Left cardiac atrium (tissue), 4 donors: ENCODE results near the gene ZNF536. TPM values are rescaled to one million over a fixed set of nuclear protein-coding genes. Genes with fewer than 3 reads are reported as not detected.

Experiments
- ATAC-seq, 2 donors: fragments of 200-7000 bp; cut with Tn5 transposase; one replicate each; pipeline ENCODE4 v1.9.1; 2020; ENCODE audit warnings: mild to moderate bottlenecking in 2 of 2, moderate library complexity in 2 of 2
- DNase-seq: peaks from one replicate; pipeline ENCODE4 v3.0.0-alpha.2; 2020
- intact Hi-C, 2 donors: fragments of 100-400 bp; cut with DNase I; formaldehyde crosslinking; loops; one replicate each; pipeline versions ENCODE4 v1.14.1 to v1.15.1; 2022 to 2023
- total RNA-seq, 2 donors: library from RNA; stranded (reverse); fragmentation: NEBNext Ultra II Directional; extraction: Animal tissue kit (Norgen Biotek cat#: 25700); gene quantifications; one replicate each; pipeline ENCODE4 v1.2.1, GENCODE V29; 2021
- donor health status: DM: no; HTN: yes; CAD: no.
- donor health status: DM: no; HTN: yes; CAD: no; lungs with severe emphysema.
- donor health status: DM: yes; HTN: yes; CAD: no.
- donor health status: Dilated cardiomyopathy.

The ZNF536 gene
- total RNA-seq, 2 donors from 2014 or later, result 1.2 TPM

DNA sequence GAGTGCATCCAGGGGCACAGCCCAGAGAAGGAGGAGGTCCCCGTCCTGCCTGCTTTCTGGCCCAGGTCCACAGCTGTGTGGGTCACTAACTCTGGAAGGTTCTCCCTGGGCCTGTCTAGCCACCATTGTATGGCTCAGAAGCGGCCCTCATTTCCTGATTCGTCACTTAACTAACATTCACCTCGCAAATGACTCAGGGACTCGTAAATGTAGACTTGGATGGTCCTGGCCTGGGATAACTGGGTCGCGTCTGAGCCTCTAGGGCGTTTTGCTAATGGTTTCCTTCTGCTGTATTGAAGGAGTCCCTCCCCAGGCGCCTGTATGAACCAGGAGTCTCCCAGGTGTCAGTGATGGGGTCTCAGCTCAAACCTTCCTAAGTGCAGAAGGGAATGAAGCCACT lies 162.8 kb downstream of the ZNF536 start:
- no peak for DNase-seq
- intact Hi-C loops, result no loop called here
- no peak for ATAC-seq

GRCh38 chr19:30536975-30537374 lies 164.8 kb downstream of the ZNF536 start:
- intact Hi-C loops, result no loop called here
- DNase-seq (no peak), ATAC-seq (no peak)

DNA sequence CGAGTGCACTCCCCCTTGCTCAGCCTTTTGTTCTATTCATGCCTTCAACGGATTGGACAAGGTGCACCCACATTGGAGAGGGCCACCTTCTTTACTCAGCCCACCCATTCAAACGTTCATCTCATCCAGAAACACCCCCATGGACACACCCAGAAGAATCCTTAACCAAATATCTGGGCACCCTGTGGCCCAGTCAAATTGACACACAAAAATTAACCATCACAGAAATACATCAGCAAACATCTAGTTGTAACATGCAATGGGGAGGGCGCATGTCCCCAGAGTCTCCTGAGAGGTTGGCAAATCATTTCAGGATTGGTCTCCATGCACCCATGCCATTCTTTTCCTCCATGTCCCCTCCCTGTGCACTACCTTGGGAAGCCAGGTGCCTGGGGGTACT lies 167.1 kb downstream of the ZNF536 start:
- no peak for ATAC-seq
- intact Hi-C loops, result no loop called here
- DNase-seq, result no peak

GRCh38 chr19:30539981-30540380 lies 167.8 kb downstream of the ZNF536 start:
- ATAC-seq (no peak), DNase-seq (no peak)
- intact Hi-C loops, result no loop called here

- no peak for DNase-seq
- intact Hi-C loops, result no loop called here
- ATAC-seq, result no peak
Measured at GRCh38 chr19:30540761-30541160, 168.6 kb downstream of the ZNF536 start.

DNA sequence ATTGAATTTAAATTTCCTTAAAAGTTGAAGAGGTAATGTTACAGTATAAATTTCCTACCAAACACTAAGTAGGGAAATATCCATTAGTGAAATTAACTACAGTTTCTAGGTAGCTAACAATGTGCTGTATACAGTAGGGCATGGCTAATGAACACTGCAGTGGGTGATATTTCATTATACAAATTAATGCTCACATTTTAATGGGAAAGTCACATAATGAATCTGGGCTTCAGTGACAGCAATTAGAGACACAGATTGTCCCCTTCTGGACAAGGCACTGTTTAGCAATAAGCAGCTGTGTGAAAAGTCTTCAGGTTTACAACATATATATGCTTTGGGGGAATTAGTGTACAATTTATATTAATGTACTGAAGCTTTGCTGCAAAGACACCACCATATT lies 169.4 kb downstream of the ZNF536 start:
- intact Hi-C loops, result no loop called here
- DNase-seq (no peak), ATAC-seq (no peak)

- intact Hi-C loops, result no loop called here
- no peak for DNase-seq
- no peak for ATAC-seq
Measured at GRCh38 chr19:30543243-30543945, 171.2 kb downstream of the ZNF536 start.

DNA sequence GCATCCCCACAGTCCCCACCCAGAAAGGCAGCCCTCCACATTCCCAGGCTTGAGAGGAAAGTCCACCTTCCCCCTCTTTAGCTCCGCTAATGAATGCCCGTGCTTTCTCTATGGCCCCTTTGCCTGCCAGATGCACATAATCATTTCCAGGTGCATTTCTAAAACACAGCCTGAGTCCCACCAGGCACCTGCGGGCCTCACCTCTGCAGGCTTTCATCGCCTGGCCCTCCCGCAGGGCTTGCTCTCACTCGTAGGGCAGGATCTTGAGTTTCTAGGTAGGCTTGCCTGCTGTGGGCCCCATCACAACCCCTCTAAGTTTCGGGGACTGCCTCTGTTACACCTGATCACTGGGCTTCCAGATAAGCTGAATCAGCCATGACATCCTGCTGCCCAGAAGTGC lies 173.6 kb downstream of the ZNF536 start:
- intact Hi-C loops, result no loop called here
- ATAC-seq (no peak), DNase-seq (no peak)

GRCh38 chr19:30546332-30546731 lies 174.1 kb downstream of the ZNF536 start:
- no peak for DNase-seq
- ATAC-seq, result no peak
- intact Hi-C loops, result no loop called here

GRCh38 chr19:30547246-30547645 lies 175.1 kb downstream of the ZNF536 start:
- intact Hi-C loops, result no loop called here
- DNase-seq, result no peak
- no peak for ATAC-seq

DNA sequence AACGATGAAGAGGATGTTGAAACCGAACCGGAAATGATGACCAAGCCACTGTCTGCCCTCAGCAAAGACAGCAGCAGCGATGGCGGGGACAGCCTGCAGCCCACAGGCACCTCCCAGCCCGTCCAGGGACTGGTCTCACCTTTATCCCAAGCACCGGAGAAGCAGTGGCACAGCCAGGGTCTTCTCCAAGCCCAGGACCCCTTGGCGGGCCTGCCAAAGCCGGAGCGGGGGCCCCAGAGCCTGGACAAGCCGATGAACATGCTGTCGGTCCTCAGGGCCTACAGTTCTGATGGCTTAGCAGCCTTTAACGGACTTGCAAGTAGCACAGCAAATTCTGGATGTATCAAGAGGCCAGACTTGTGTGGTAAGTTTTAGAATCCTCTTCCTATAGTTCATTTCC lies 177.0 kb downstream of the ZNF536 start:
- intact Hi-C loops, result no loop called here
- DNase-seq, result no peak
- ATAC-seq, result no peak

DNA sequence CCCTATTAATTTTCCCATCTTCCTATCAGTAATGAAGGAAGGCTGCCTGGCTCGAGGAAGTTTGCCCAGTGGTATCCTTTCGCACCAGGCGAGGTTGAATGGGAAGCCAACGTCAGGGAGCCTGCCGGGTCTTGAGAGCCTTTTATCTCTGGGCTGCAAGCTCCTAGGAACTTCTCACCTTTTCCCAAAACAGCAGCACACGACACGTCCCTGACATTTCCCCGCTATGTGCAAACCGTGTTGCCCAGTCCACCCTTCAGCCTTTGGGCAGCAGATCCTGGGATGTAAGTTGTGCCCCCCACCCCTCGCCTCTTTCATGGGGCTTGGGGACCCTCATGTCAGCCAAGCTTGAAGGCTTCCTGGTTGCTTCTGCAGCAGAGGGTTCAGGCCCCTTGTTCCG lies 179.1 kb downstream of the ZNF536 start:
- intact Hi-C loops, result no loop called here
- ATAC-seq (no peak), DNase-seq (no peak)

DNA sequence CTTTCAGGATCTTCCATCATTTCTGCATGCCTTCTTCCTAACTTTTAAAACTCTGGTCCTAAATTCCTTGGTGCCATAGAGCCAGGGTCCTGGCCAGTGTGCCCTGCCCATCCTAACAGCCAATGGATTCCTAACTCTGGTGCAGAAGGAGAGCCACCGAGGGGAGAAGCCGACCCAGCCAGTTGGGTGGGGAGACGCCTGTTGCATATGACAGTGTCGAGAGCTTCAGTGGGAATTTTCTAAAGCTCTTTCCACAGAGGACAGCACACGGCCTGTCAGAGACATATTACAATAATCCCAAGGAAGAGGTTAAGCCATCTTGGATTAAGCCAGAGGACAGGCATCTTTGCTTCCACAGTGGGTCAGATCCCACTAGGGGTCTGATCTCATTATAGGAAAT lies 180.4 kb downstream of the ZNF536 start:
- intact Hi-C loops, result no loop called here
- DNase-seq (no peak), ATAC-seq (no peak)

GRCh38 chr19:30555075-30555790 lies 183.0 kb downstream of the ZNF536 start:
- no peak for DNase-seq
- no peak for ATAC-seq
- intact Hi-C loops, result no loop called here

DNA sequence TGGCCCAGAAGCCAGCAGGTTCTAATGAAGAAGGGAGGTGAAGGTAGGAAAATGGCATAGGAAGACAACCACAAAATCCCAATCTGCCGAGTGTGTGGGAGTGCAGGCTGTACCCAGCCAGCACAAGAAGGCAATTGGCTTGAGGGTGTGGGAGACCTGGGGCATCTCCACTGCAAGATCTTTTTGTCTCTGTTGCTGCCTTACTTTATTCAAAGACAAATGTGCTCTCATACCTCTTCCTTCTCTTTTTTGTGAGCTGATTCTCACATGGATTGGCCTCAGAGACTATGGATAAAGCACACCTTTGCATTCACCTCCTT lies 183.6 kb downstream of the ZNF536 start:
- ATAC-seq (no peak), DNase-seq (no peak)
- intact Hi-C loops, result no loop called here

DNA sequence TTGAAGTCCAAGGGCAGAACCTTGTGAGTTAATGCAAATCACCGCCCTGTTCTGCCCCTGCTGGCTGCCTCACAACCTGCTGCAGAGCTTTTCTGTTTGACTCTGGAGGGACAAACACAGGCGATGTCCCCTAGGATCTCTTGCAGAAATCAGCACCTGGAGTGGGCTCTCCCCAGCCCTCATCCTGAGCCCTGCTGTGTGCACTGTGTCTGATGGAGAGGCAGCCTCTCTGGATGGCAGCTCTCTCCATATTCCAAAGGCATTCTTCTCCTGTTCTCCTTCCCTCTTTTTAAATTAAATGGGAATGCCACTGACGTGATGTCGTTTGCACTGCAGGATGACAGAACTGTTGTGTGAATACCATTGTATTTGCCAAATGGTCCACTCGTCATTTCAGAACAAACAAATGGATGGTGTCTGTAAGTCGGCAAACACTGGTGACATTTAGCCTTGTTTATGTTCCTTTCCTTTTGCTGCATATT lies 184.1 kb downstream of the ZNF536 start:
- ATAC-seq (no peak), DNase-seq (no peak)
- intact Hi-C loops, result no loop called here

- no peak for ATAC-seq
- intact Hi-C loops, result no loop called here
- no peak for DNase-seq
Measured at GRCh38 chr19:30557212-30557611, 185.0 kb downstream of the ZNF536 start.

DNA sequence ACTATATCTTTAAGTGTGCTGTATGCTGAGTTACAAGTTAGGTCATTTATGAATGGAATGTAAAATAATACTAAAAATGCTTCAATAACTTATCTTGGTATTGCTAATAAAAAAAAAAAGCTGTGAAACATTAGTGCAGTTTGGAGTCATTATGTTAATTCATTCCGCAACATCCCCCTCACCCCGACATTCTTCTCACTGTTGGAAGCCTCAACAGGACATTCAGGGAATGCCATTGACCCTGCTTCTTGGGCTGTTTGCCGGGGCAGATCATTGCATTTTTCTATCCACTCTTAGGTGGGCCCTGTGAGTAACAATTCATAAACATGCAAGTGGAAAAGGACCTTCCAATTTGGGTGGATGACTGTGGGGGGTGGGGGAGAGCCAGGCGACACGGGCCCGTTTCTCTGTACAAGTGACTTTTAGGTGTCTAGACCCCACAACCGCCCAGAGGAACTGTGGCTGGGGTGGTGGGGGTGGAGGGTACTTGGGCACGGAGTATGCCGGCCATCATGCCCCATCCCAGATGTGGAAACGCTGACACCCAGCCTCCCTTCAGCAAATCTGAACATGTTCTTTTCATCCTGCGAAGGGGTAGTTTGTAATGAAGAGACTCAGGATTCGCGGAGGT lies 185.9 kb downstream of the ZNF536 start:
- no peak for ATAC-seq
- DNase-seq, result no peak
- intact Hi-C loops, result no loop called here

- intact Hi-C loops, result no loop called here
- no peak for ATAC-seq
- no peak for DNase-seq
Measured at GRCh38 chr19:30558793-30559192, 186.6 kb downstream of the ZNF536 start.

- intact Hi-C loops, result no loop called here
- DNase-seq, result no peak
- ATAC-seq, result no peak
Measured at GRCh38 chr19:30559446-30559845, 187.3 kb downstream of the ZNF536 start.

- ATAC-seq, result no peak
- intact Hi-C loops, result no loop called here
- DNase-seq, result no peak
Measured at GRCh38 chr19:30562981-30563380, 190.8 kb downstream of the ZNF536 start.
